Measurements from ENCODE around the gene DISC1. TPM values are rescaled to one million over a fixed set of nuclear protein-coding genes. Genes with fewer than 3 reads are reported as not detected.

DISC1 gene
- total and polyA plus RNA-seq, 2 donors (not counting 3 experiments of a cell fraction or from before 2014, with no cell fraction given): 3.3 to 14.7 TPM

DNA sequence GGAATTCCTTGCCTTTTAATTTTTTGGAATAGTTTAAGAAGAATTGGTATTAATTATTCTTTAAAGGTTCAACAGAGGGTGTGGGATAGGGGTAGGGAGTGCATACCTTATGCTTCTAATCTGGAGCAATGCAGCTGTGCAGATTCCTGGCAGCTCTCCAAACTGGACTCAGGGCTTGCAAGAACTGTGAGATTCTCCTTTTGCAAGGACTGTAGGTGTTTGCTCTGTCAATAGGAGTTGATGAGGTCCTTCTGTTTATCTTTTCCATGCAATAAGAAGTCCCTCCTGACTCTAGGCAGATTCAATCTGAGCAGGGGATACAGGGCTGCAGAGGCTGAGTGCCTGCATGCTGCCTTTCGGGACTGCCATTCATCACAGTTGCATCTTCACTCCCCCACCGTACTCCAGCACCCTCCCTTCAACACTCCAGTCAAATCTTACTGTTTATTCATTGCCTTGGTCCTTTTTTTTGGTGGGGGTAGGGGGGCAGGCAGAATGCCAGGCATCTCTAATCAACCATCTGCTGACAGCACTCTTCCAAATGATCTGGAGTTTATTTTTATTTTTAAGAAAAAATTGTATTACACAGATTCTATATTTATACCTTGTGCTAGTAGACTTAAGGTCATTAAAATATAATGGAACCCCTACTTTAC lies 122.3 kb downstream of the DISC1 start:
- dilution Hi-C loops (cut with MboI; ENCODE audit: extremely low pct_ligation_motif_present, low sequenced_read_pairs): no loop called here
- intact Hi-C loops (cut with micrococcal nuclease): no loop called here

More for the DNA sequence above, 122.3 kb downstream of the DISC1 start:
- H2AFZ ChIP-seq (ENCODE audit: low read depth, low read length): no peak overlapping the region
- H3K9me1 ChIP-seq (replicated peaks; ENCODE audit: control insufficient read depth, extremely low read depth, insufficient read depth, low read length): no peaks in the 10 kb centered on the region
- no peaks in the 10 kb centered on the region for H3K9me3 ChIP-seq (replicated peaks; ENCODE audit: control insufficient read depth, insufficient read depth, low read length)
- TF ChIP-seq JUN (IDR thresholded peaks at IDR 0.05; ENCODE audit: borderline replicate concordance, insufficient read depth, insufficient read length, low read depth) (no peak), EZH2 (IDR thresholded peaks at IDR 0.05; ENCODE audit: borderline replicate concordance, low read depth, low read length, severe bottlenecking) (no peak), FOS (IDR thresholded peaks at IDR 0.05; ENCODE audit: borderline replicate concordance, insufficient read depth, low read length) (no peak), POLR2A (IDR thresholded peaks at IDR 0.05; ENCODE audit: low read depth, low read length) (no peak), MAX (IDR thresholded peaks at IDR 0.05; ENCODE audit: insufficient read depth, insufficient read length) (no peak), GATA2 (IDR thresholded peaks at IDR 0.05; ENCODE audit: insufficient read depth, insufficient read length, low read depth, low read length) (no peak)
- TF ChIP-seq, protein P1, sequence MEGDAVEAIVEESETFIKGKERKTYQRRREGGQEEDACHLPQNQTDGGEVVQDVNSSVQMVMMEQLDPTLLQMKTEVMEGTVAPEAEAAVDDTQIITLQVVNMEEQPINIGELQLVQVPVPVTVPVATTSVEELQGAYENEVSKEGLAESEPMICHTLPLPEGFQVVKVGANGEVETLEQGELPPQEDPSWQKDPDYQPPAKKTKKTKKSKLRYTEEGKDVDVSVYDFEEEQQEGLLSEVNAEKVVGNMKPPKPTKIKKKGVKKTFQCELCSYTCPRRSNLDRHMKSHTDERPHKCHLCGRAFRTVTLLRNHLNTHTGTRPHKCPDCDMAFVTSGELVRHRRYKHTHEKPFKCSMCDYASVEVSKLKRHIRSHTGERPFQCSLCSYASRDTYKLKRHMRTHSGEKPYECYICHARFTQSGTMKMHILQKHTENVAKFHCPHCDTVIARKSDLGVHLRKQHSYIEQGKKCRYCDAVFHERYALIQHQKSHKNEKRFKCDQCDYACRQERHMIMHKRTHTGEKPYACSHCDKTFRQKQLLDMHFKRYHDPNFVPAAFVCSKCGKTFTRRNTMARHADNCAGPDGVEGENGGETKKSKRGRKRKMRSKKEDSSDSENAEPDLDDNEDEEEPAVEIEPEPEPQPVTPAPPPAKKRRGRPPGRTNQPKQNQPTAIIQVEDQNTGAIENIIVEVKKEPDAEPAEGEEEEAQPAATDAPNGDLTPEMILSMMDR (IDR thresholded peaks at IDR 0.05; ENCODE audit: extremely low read depth in 1 of 2, insufficient read depth in 1 of 2, low read depth in 1 of 2, low read length in 2 of 2): no peak
- CTCF ChIA-PET: interaction anchor here (1.9 kb wide), 1 partner anchor 8 kb away, joined by 8 read pairs; no protein-coding TSS in a partner anchor
- H3K9ac ChIP-seq (replicated peaks; ENCODE audit: extremely low read depth, insufficient read depth, low read length): no peak overlapping the region
- no peak overlapping the region for H3K27ac ChIP-seq (ENCODE audit: insufficient read depth, low read depth, low read length)
- no peak for FAIRE-seq
- H3K4me2 ChIP-seq (ENCODE audit: insufficient read depth, low read length): no peak overlapping the region
- no peaks in the 10 kb centered on the region for H3K79me2 ChIP-seq (ENCODE audit: control insufficient read depth, insufficient read depth, low read length)
- BruUV-seq (replicated peaks): no TSS peak
- H4K20me1 ChIP-seq (replicated peaks; ENCODE audit: control insufficient read depth, extremely low read depth, insufficient read depth, low read length): no peaks in the 10 kb centered on the region
- DNase-seq (ENCODE audit: low read depth, low spot score): no peak
- H3K4me1 ChIP-seq (ENCODE audit: control insufficient read depth, extremely low read depth, insufficient read depth, low read length): no peaks in the 10 kb centered on the region
- no peaks in the 10 kb centered on the region for H3K36me3 ChIP-seq (ENCODE audit: control insufficient read depth in 2 of 2, extremely low read depth in 1 of 2, insufficient read depth in 2 of 2, low read length in 2 of 2)
- POLR2A ChIA-PET: no interaction called here
- H3K27me3 ChIP-seq (ENCODE audit: control insufficient read depth in 2 of 2, insufficient read depth in 2 of 2, low read length in 2 of 2): no peaks in the 10 kb centered on the region
- no peak overlapping the region for H3K4me3 ChIP-seq (replicated peaks in 1 of 3; ENCODE audit: insufficient read depth in 1 of 3, low read depth in 1 of 3, low read length in 3 of 3)
